Measurements from ENCODE around the gene ASPM.

The ASPM gene

GRCh38 chr1:197182716-197183115, 36.2 kb upstream of the ASPM start:
- Histone ChIP-seq H3K27me3 (ENCODE audit: insufficient read depth, low read depth, severe bottlenecking) (no peaks in the 10 kb centered on the region), H3K27ac (no peak overlapping the region), H3K36me3 (peaks cover 51% of the 10 kb centered on the region), H3K9me3 (ENCODE audit: severe bottlenecking) (no peaks in the 10 kb centered on the region), H3K4me3 (ENCODE audit: low read depth, low read length) (no peak overlapping the region)
- no peak for TF ChIP-seq CTCF (IDR thresholded peaks at IDR 0.05; ENCODE audit: low read depth, low read length)
- DNase-seq: no peak

- DNase-seq: no peak
- no peak for TF ChIP-seq CTCF (IDR thresholded peaks at IDR 0.05; ENCODE audit: low read depth, low read length)
Measured at GRCh38 chr1:197181982-197182381, 35.5 kb upstream of the ASPM start.

GRCh38 chr1:197180252-197180878, 33.9 kb upstream of the ASPM start:
- peak; percentile 69 for TF ChIP-seq CTCF (IDR thresholded peaks at IDR 0.05; ENCODE audit: low read depth, low read length)
- H3K27me3 ChIP-seq (ENCODE audit: insufficient read depth, low read depth, severe bottlenecking): no peaks in the 10 kb centered on the region
- peaks cover 45% of the 10 kb centered on the region for H3K36me3 ChIP-seq
- H3K4me3 ChIP-seq (ENCODE audit: low read depth, low read length): no peak overlapping the region
- no peaks in the 10 kb centered on the region for H3K9me3 ChIP-seq (ENCODE audit: severe bottlenecking)
- H3K27ac ChIP-seq: no peak overlapping the region
- DNase-seq: no peak

More at GRCh38 chr1:197181982-197182381, 35.5 kb upstream of the ASPM start:
- H3K27me3 ChIP-seq (ENCODE audit: insufficient read depth, low read depth, severe bottlenecking): no peaks in the 10 kb centered on the region
- no peaks in the 10 kb centered on the region for H3K9me3 ChIP-seq (ENCODE audit: severe bottlenecking)
- no peak overlapping the region for H3K27ac ChIP-seq
- H3K4me3 ChIP-seq (ENCODE audit: low read depth, low read length): no peak overlapping the region
- H3K36me3 ChIP-seq: peaks cover 48% of the 10 kb centered on the region

GRCh38 chr1:197178998-197179397, 32.5 kb upstream of the ASPM start:
- TF ChIP-seq CTCF (IDR thresholded peaks at IDR 0.05; ENCODE audit: low read depth, low read length): no peak
- DNase-seq: no peak

GRCh38 chr1:197174818-197175217, 28.3 kb upstream of the ASPM start:
- Histone ChIP-seq H3K4me3 (ENCODE audit: low read depth, low read length) (no peak overlapping the region), H3K27ac (no peak overlapping the region), H3K9me3 (ENCODE audit: severe bottlenecking) (no peaks in the 10 kb centered on the region), H3K27me3 (ENCODE audit: insufficient read depth, low read depth, severe bottlenecking) (no peaks in the 10 kb centered on the region), H3K36me3 (peaks cover 41% of the 10 kb centered on the region)
- TF ChIP-seq CTCF (IDR thresholded peaks at IDR 0.05; ENCODE audit: low read depth, low read length): no peak
- DNase-seq: no peak

More at GRCh38 chr1:197178998-197179397, 32.5 kb upstream of the ASPM start:
- no peaks in the 10 kb centered on the region for H3K27me3 ChIP-seq (ENCODE audit: insufficient read depth, low read depth, severe bottlenecking)
- no peaks in the 10 kb centered on the region for H3K9me3 ChIP-seq (ENCODE audit: severe bottlenecking)
- no peak overlapping the region for H3K4me3 ChIP-seq (ENCODE audit: low read depth, low read length)
- no peak overlapping the region for H3K27ac ChIP-seq
- peaks cover 49% of the 10 kb centered on the region for H3K36me3 ChIP-seq

All from WERI-Rb-1 (cell line).